T-cell (primary cell): ENCODE data around the gene ANKRD65. TPM values are rescaled to one million over a fixed set of nuclear protein-coding genes. Genes with fewer than 3 reads are reported as not detected.

Experiments
- ATAC-seq, 4 experiments: fragments of 200-7000 bp in 3 of 4; fragments of 150-1000 bp in 1 of 4; cut with Tn5 transposase; replicated peaks in 1 of 4; 1 replicate in 3 of 4; 2 replicates in 1 of 4; pipeline ENCODE4 v1.10.0; 2021; ENCODE audit warnings: moderate library complexity in 3 of 4, mild to moderate bottlenecking in 2 of 4, moderate number of reproducible peaks in 1 of 4
- CTCF ChIA-PET, 2 donors: fragments of 300-600 bp; sonication (Branson Sonifier 250); formaldehyde crosslinking; loops; one replicate each; lab custom pipeline; 2022; ENCODE audit warnings: antibody characterized with exemption in 2 of 2; lab: Charles Lee
- POLR2A ChIA-PET, 2 donors: fragments of 300-600 bp; sonication (Branson Sonifier 250); formaldehyde crosslinking; loops; one replicate each; lab custom pipeline; 2022; ENCODE audit warnings: antibody characterized with exemption in 2 of 2; lab: Charles Lee
- DNase-seq, 35 experiments: peaks; one replicate each; pipeline versions ENCODE4 v3.0.0 to v3.0.0-alpha.2; 2013 to 2023
- H3K27ac ChIP-seq: one replicate; pipeline ENCODE4 v1.5.1; 2013; ENCODE audit warnings: low read length
- H3K27me3 ChIP-seq, 2 experiments: replicated peaks in 1 of 2; 1 replicate in 1 of 2; 2 replicates in 1 of 2; pipeline versions ENCODE4 v1.6.1 to v1.7.0; 2013; ENCODE audit warnings: low read length in 1 of 2, mixed read lengths in 1 of 2; ENCODE audit not compliant: control insufficient read depth in 2 of 2, insufficient read depth in 2 of 2; ENCODE audit errors: extremely low read depth in 1 of 2
- H3K36me3 ChIP-seq, 2 donors: 1 replicate in 1 of 2; 2 replicates in 1 of 2; pipeline versions ENCODE4 v1.6.1 to v1.7.0; 2013; ENCODE audit warnings: low read length in 1 of 2; ENCODE audit not compliant: control insufficient read depth in 2 of 2, insufficient read depth in 1 of 2; ENCODE audit errors: extremely low read depth in 1 of 2
- H3K4me1 ChIP-seq, 2 experiments: 1 replicate in 1 of 2; 2 replicates in 1 of 2; pipeline versions ENCODE4 v1.6.1 to v1.7.0; 2013; ENCODE audit warnings: low read length in 2 of 2, mixed read lengths in 1 of 2; ENCODE audit not compliant: insufficient read depth in 2 of 2, control insufficient read depth in 1 of 2; ENCODE audit errors: extremely low read depth in 1 of 2
- H3K4me3 ChIP-seq, 2 donors: 1 replicate in 1 of 2; 2 replicates in 1 of 2; pipeline versions ENCODE4 v1.5.1 to v1.7.0; 2013; ENCODE audit warnings: mild to moderate bottlenecking in 2 of 2, low read length in 1 of 2, moderate library complexity in 1 of 2; ENCODE audit not compliant: control insufficient read depth in 1 of 2; ENCODE audit errors: extremely low read depth in 1 of 2
- H3K9me3 ChIP-seq: 2 replicates; pipeline ENCODE4 v1.7.0; 2013
- H3K27ac Mint-ChIP-seq, 2 donors: one replicate each; pipeline ENCODE4 v1.8.0; 2020 to 2021; ENCODE audit warnings: mild to moderate bottlenecking in 2 of 2, mixed read lengths in 2 of 2
- H3K27me3 Mint-ChIP-seq, 2 donors: one replicate each; pipeline ENCODE4 v1.8.0; 2021 to 2022; ENCODE audit warnings: mixed read lengths in 2 of 2
- H3K36me3 Mint-ChIP-seq: one replicate; pipeline ENCODE4 v1.8.0; 2021; ENCODE audit warnings: mixed read lengths
- H3K4me1 Mint-ChIP-seq, 3 donors: one replicate each; pipeline ENCODE4 v1.8.0; 2020 to 2022; ENCODE audit warnings: mixed read lengths in 3 of 3, mild to moderate bottlenecking in 1 of 3
- H3K4me3 Mint-ChIP-seq, 3 donors: one replicate each; pipeline ENCODE4 v1.8.0; 2020 to 2022; ENCODE audit warnings: mild to moderate bottlenecking in 3 of 3, mixed read lengths in 3 of 3, moderate library complexity in 3 of 3
- H3K9me3 Mint-ChIP-seq, 3 donors: one replicate each; pipeline ENCODE4 v1.8.0; 2020 to 2022; ENCODE audit warnings: mixed read lengths in 3 of 3
- WGBS: methylation state at CpG from one replicate; pipeline ENCODE4 v1.1.5; 2013; ENCODE audit warnings: missing lambda C conversion rate; ENCODE audit not compliant: insufficient coverage; 5-methylcytosine and 5-hydroxymethylcytosine counted together
- total RNA-seq, 35 experiments: library from RNA in 6 of 35; stranded (reverse) in 6 of 35; fragments of 120-200 nt in 1 of 35; gene quantifications; one replicate each; pipeline versions ENCODE4 v1.2.1 to v1.2.4 and lab custom pipeline; 2013 to 2026

The ANKRD65 gene
- total RNA-seq, 5 donors from 2014 or later (not counting 1 experiment from before 2014, with no cell fraction given) = 0.20 TPM; not detected in 4

DNA sequence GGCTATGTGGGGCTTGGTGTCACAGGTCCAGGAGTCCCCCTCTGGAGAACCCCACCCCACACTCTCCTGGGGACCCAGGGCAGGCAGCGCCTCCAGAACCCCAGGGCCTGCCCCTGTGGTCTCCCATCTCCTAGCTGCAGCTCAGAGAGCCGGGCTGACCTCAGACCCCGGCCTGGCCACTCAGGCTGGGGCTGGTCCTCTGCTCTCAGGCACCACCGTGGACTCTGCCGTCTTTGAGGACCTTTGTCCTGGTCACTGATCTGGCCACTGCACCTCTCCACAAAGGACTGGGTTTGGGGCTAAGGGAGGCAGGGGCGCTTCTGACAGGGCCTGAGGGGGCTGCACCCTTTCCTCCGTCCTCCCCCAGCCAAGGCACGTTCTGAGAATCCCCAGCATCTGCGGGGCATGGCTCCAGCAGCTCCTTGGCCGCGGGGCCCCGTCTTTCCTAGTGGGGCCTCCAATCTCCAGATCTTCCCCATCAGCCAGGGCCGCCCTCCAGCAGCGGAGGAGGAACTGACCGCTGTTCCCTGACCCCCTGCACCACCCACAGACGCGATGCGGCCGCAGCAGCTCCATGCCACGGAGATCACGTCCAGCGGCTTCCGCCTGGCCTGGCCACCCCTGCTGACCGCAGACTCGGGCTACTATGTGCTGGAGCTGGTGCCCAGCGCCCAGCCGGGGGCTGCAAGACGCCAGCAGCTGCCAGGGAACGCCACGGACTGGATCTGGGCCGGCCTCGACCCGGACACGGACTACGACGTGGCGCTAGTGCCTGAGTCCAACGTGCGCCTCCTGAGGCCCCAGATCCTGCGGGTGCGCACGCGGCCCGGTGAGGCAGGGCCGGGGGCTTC, 17.7 kb upstream of the ANKRD65 start:
- POLR2A ChIA-PET = no interaction called here
- Histone ChIP-seq H3K27ac (no peak overlapping the region), H3K4me3 (no peak overlapping the region), H3K36me3 (no peaks in the 10 kb centered on the region), H3K4me1 (peaks cover 2 to 39% of the 10 kb centered on the region in 2 experiments), H3K9me3 (no peaks in the 10 kb centered on the region), H3K27me3 (peaks cover 0 to 69% of the 10 kb centered on the region in 2 experiments)
- Mint-ChIP-seq H3K9me3 (no peaks in the 10 kb centered on the region), H3K27me3 (peaks cover 4 to 33% of the 10 kb centered on the region in 2 donors), H3K36me3 (no peaks in the 10 kb centered on the region), H3K27ac (no peak overlapping the region), H3K4me3 (no peak overlapping the region), H3K4me1 (peaks cover 0 to 14% (median 9%) of the 10 kb centered on the region in 3 donors)
- DNase-seq (no peak), ATAC-seq (no peak)
- CTCF ChIA-PET = no interaction called here
- WGBS = 90% methylated on average over 42 of the region's 45 CpGs

GRCh38 chr1:1437904-1438376, 16.9 kb upstream of the ANKRD65 start:
- ChIA-PET POLR2A (no interaction called here), CTCF (no interaction called here)
- Mint-ChIP-seq H3K4me3 (no peak overlapping the region), H3K4me1 (peaks cover 0 to 14% (median 9%) of the 10 kb centered on the region in 3 donors), H3K27ac (no peak overlapping the region), H3K27me3 (peaks cover 4 to 37% of the 10 kb centered on the region in 2 donors), H3K36me3 (no peaks in the 10 kb centered on the region), H3K9me3 (no peaks in the 10 kb centered on the region)
- peaks cover 2 to 40% of the 10 kb centered on the region in 2 experiments for H3K4me1 ChIP-seq
- H3K36me3 ChIP-seq = no peaks in the 10 kb centered on the region
- H3K27ac ChIP-seq = no peak overlapping the region
- H3K9me3 ChIP-seq = no peaks in the 10 kb centered on the region
- H3K4me3 ChIP-seq = no peak overlapping the region
- no peak for DNase-seq
- WGBS = 51% methylated on average over 9 of the region's 11 CpGs
- H3K27me3 ChIP-seq = peaks cover 0 to 77% of the 10 kb centered on the region in 2 experiments
- ATAC-seq = no peak

DNA sequence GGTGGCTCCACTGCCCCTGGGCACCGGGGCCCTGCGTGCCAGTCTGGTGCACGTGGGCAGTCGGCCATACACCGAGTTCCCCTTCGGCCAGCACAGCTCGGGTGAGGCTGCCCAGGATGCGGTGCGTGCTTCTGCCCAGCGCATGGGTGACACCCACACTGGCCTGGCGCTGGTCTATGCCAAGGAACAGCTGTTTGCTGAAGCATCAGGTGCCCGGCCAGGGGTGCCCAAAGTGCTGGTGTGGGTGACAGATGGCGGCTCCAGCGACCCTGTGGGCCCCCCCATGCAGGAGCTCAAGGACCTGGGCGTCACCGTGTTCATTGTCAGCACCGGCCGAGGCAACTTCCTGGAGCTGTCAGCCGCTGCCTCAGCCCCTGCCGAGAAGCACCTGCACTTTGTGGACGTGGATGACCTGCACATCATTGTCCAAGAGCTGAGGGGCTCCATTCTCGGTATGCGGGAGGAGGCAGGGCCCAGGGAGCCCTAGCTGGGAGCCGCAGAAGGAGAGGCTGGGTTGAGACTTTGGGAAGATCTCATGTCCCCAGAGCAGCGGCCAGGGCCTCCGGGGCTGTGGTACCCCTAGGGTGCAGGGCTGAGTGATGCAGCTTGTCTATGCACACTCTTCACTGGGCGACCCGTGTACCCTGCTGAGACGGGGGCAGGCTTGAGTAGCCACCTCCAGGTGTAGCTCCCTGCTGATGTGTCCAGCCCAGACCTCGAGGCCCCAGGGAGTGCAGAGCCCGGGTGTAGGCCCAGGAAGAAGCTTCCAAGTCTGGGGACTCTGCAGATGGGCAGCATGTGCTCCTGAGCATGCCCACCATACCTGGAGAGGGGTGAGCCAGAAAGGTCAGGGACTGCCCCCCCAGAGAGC, 16.2 kb upstream of the ANKRD65 start:
- H3K9me3 ChIP-seq = no peaks in the 10 kb centered on the region
- Mint-ChIP-seq H3K9me3 (no peaks in the 10 kb centered on the region), H3K27me3 (peaks cover 4 to 41% of the 10 kb centered on the region in 2 donors), H3K27ac (no peak overlapping the region), H3K36me3 (no peaks in the 10 kb centered on the region), H3K4me1 (peaks cover 0 to 14% (median 9%) of the 10 kb centered on the region in 3 donors), H3K4me3 (no peak overlapping the region)
- peaks cover 2 to 40% of the 10 kb centered on the region in 2 experiments for H3K4me1 ChIP-seq
- no peak overlapping the region for H3K27ac ChIP-seq
- no peak for ATAC-seq
- peaks cover 0 to 84% of the 10 kb centered on the region in 2 experiments for H3K27me3 ChIP-seq
- DNase-seq = no peak
- no peaks in the 10 kb centered on the region for H3K36me3 ChIP-seq
- 84% methylated on average over 31 of the region's 31 CpGs for WGBS
- H3K4me3 ChIP-seq = no peak overlapping the region
- ChIA-PET POLR2A (no interaction called here), CTCF (no interaction called here)

GRCh38 chr1:1436630-1437032, 15.6 kb upstream of the ANKRD65 start:
- POLR2A ChIA-PET = no interaction called here
- no peak overlapping the region for H3K27ac Mint-ChIP-seq
- 95% methylated on average over 5 of the region's 7 CpGs for WGBS
- CTCF ChIA-PET = no interaction called here
- H3K9me3 Mint-ChIP-seq = no peaks in the 10 kb centered on the region
- H3K4me1 Mint-ChIP-seq = peaks cover 0 to 14% (median 9%) of the 10 kb centered on the region in 3 donors
- H3K4me1 ChIP-seq = peaks cover 2 to 40% of the 10 kb centered on the region in 2 experiments
- H3K9me3 ChIP-seq = no peaks in the 10 kb centered on the region
- no peak for DNase-seq
- peaks cover 4 to 37% of the 10 kb centered on the region in 2 donors for H3K27me3 Mint-ChIP-seq
- H3K4me3 Mint-ChIP-seq = peak overlapping the region in 1 of 3 donors; percentile 61
- no peaks in the 10 kb centered on the region for H3K36me3 ChIP-seq
- no peaks in the 10 kb centered on the region for H3K36me3 Mint-ChIP-seq
- no peak overlapping the region for H3K27ac ChIP-seq
- no peak for ATAC-seq
- H3K27me3 ChIP-seq = peaks cover 0 to 87% of the 10 kb centered on the region in 2 experiments
- H3K4me3 ChIP-seq = no peak overlapping the region

GRCh38 chr1:1435911-1436629, 15.0 kb upstream of the ANKRD65 start:
- DNase-seq (no peak), ATAC-seq (peak in 2 of 4 experiments; percentile 18 to 30)
- no peak overlapping the region for H3K27ac ChIP-seq
- H3K9me3 ChIP-seq = no peaks in the 10 kb centered on the region
- WGBS = 23% methylated on average over 31 of the region's 40 CpGs
- H3K27me3 ChIP-seq = peaks cover 0 to 87% of the 10 kb centered on the region in 2 experiments
- POLR2A ChIA-PET = no interaction called here
- Mint-ChIP-seq H3K27me3 (peaks cover 4 to 40% of the 10 kb centered on the region in 2 donors), H3K36me3 (no peaks in the 10 kb centered on the region), H3K4me3 (peak overlapping the region in 2 of 3 donors; percentile 49 to 61), H3K9me3 (no peaks in the 10 kb centered on the region), H3K4me1 (peaks cover 0 to 14% (median 9%) of the 10 kb centered on the region in 3 donors), H3K27ac (no peak overlapping the region)
- H3K4me3 ChIP-seq = peak overlapping the region in 1 of 2 donors; percentile 27
- no peaks in the 10 kb centered on the region for H3K36me3 ChIP-seq
- CTCF ChIA-PET = no interaction called here
- peaks cover 2 to 37% of the 10 kb centered on the region in 2 experiments for H3K4me1 ChIP-seq
